ENCODE data around the gene ATN1. TPM values are rescaled to one million over a fixed set of nuclear protein-coding genes. Genes with fewer than 3 reads are reported as not detected.

ATN1 gene
- total RNA-seq, 5 donors from 2014 or later (not counting 1 experiment from before 2014, with no cell fraction given) = 34.7 to 44.3 (median 41.7) TPM

DNA sequence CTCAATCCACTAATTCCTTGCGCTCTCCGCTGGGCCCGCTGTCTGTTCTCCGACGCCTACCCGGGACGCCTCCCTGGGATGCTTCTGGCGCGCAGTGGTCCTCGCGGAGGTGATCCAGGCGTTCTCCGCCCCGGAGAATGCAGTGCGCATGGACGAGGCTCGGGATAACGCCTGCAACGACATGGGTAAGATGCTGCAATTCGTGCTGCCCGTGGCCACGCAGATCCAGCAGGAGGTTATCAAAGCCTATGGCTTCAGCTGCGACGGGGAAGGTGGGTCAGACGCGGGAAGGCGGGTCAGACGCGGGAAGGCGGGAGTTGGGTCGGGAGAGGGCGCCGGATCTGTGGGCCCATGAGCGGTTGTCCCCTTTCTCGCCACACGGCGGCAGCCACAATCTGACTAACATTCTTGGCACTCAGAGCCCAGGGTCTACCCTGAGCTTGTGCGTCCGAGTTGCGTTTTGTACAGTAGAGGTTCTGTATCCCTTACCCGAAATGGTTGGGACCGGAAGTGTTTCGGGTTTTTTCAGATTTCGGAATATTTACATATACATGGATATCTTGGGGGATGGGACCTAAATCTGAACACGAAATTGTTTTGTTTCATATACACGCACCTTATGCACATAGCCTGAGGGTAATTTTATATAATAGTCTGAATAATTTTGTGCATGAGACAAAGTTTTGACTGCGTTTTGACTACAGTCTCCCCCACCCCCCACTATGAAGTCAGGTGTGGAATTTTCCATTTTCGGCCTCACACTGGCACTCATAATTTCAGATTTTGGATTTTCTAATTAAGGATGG is 16.8 kb downstream of the ATN1 start:
- Histone ChIP-seq H3K27me3 (replicated peaks in 1 of 2; ENCODE audit: control insufficient read depth in 2 of 2, extremely low read depth in 1 of 2, insufficient read depth in 2 of 2, low read length in 1 of 2) (no peaks in the 10 kb centered on the region), H3K36me3 (ENCODE audit: control insufficient read depth in 2 of 2, extremely low read depth in 1 of 2, insufficient read depth in 1 of 2, low read length in 1 of 2) (peaks cover 0 to 7% of the 10 kb centered on the region in 2 donors), H3K9me3 (no peaks in the 10 kb centered on the region), H3K4me3 (ENCODE audit: control insufficient read depth in 1 of 2, extremely low read depth in 1 of 2, low read length in 1 of 2) (peak overlapping the region; percentile 81 to 89), H3K27ac (ENCODE audit: low read length) (peak overlapping the region; percentile 97), H3K4me1 (ENCODE audit: control insufficient read depth in 1 of 2, extremely low read depth in 1 of 2, insufficient read depth in 2 of 2, low read length in 2 of 2) (peaks cover 28 to 72% of the 10 kb centered on the region in 2 experiments)
- peak; percentile 74 to 93 (median 82) for DNase-seq
- Mint-ChIP-seq H3K36me3 (no peaks in the 10 kb centered on the region), H3K4me3 (peak overlapping the region; percentile 88 to 98 (median 91)), H3K27me3 (no peaks in the 10 kb centered on the region), H3K4me1 (peaks cover 63 to 69% (median 68%) of the 10 kb centered on the region in 3 donors), H3K27ac (peak overlapping the region; percentile 97 to 100), H3K9me3 (no peaks in the 10 kb centered on the region)
- POLR2A ChIA-PET = interaction anchor here (0.7 to 3.2 kb wide), 20 partner anchors 8 to 192 kb away, joined by 3 to 22 read pairs (median 6); partner anchors contain the start of genes CDCA3 (in 1 of the 2), MLF2 (in 1 of the 2), SPSB2 (in 1 of the 2) and USP5 (in 1 of the 2)
- CTCF ChIA-PET = interaction anchor here (0.6 to 8.2 kb wide), 17 partner anchors 14 to 210 kb away, joined by 3 to 126 read pairs (median 11); partner anchors contain the start of genes C1RL (in 1 of the 2), CDCA3 (in 1 of the 2), LPCAT3 (in 1 of the 2) and SPSB2 (in 1 of the 2)
- peak; percentile 53 to 69 (median 65) for ATAC-seq (replicated peaks in 1 of 4)
- WGBS (ENCODE audit: insufficient coverage) = under 1% methylated on average over 36 of the region's 48 CpGs

DNA sequence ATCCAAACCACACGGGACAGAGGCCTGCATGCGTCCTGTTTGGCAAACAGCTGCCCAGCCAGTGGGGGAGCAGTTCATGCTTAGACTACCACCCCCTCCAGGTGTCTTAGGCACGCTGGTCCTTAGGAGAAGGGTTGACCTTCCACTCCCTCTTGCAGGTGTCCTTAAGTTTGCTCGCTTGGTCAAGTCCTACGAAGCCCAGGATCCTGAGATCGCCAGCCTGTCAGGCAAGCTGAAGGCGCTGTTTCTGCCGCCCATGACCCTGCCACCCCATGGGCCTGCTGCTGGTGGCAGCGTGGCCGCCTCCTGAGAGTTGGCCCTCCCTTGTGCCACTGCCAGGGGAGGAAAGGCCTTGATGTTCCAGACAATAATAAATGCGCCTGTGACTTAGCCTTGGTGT is 17.9 kb downstream of the ATN1 start:
- DNase-seq = no peak
- Mint-ChIP-seq H3K27me3 (no peaks in the 10 kb centered on the region), H3K4me1 (peaks cover 73 to 78% (median 77%) of the 10 kb centered on the region in 3 donors), H3K9me3 (no peaks in the 10 kb centered on the region), H3K36me3 (no peaks in the 10 kb centered on the region), H3K4me3 (peak overlapping the region; percentile 88 to 98 (median 91)), H3K27ac (peak overlapping the region; percentile 97 to 100)
- ATAC-seq (replicated peaks in 1 of 4) = no peak
- Histone ChIP-seq H3K4me3 (ENCODE audit: control insufficient read depth in 1 of 2, extremely low read depth in 1 of 2, low read length in 1 of 2) (peak overlapping the region; percentile 58 to 81), H3K27ac (ENCODE audit: low read length) (peak overlapping the region; percentile 97), H3K4me1 (ENCODE audit: control insufficient read depth in 1 of 2, extremely low read depth in 1 of 2, insufficient read depth in 2 of 2, low read length in 2 of 2) (peaks cover 36 to 83% of the 10 kb centered on the region in 2 experiments), H3K9me3 (no peaks in the 10 kb centered on the region), H3K27me3 (replicated peaks in 1 of 2; ENCODE audit: control insufficient read depth in 2 of 2, extremely low read depth in 1 of 2, insufficient read depth in 2 of 2, low read length in 1 of 2) (no peaks in the 10 kb centered on the region), H3K36me3 (ENCODE audit: control insufficient read depth in 2 of 2, extremely low read depth in 1 of 2, insufficient read depth in 1 of 2, low read length in 1 of 2) (peaks cover 0 to 7% of the 10 kb centered on the region in 2 donors)
- CTCF ChIA-PET = interaction anchor here (0.6 to 8.2 kb wide), 11 partner anchors 9 to 163 kb away, joined by 3 to 126 read pairs (median 8); partner anchors contain the start of genes C1RL (in 1 of the 2) and LPCAT3 (in 1 of the 2)
- POLR2A ChIA-PET = interaction anchor here (0.8 to 3.2 kb wide), 4 partner anchors 11 to 40 kb away, joined by 3 to 22 read pairs (median 4); no protein-coding TSS in a partner anchor
- 87% methylated on average over 10 of the region's 11 CpGs for WGBS (ENCODE audit: insufficient coverage)

DNA sequence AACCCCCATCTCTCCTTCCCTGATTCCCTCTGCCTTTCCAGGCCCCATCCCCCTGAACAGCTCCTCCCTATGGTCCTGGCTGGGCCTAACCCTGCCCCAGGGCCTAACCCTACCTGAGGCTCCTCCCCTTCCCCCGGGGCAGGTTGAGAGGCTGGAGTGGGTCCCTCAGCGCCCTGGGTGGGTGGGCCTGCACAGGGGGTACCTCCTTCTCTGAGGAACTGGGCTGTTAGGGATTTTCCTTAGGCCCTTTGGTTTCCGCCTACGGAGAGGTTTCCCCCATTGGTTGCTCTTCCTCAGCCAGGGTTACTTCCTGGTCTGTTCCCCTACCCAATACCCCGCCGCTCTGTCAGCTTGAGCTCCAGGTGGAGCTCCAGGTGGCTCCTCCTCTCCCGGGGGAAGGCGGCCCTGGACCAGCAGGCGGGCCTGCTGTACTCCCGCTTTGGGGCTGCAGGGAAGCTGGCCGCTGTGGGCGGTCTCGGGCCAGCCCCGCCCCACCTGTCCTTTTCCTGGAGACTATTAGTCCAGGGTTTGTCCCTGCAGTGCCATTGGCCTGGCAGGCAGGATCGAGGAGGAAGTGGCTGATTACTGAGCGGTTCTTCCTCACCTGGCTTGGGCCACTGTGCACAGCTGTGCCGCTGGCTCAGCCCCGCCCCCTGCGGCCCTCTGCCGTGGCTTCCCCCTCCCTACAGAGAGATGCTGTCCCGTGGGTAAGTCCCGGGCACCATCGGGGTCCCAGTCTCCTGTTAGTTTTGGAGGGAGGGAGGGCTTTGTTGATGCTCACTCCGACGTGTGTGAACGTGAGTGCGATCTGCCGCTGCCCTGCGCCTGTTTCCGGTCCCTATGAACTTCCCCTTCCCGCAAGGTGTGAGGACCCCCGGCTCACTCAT is 18.5 kb downstream of the ATN1 start:
- Mint-ChIP-seq H3K36me3 (no peaks in the 10 kb centered on the region), H3K4me1 (peaks cover 78 to 82% (median 82%) of the 10 kb centered on the region in 3 donors), H3K9me3 (no peaks in the 10 kb centered on the region), H3K27ac (peak overlapping the region; percentile 97 to 100), H3K4me3 (peak overlapping the region; percentile 77 to 91 (median 88)), H3K27me3 (no peaks in the 10 kb centered on the region)
- ChIA-PET CTCF (interaction anchor here (0.5 to 8.2 kb wide), 9 partner anchors 13 to 412 kb away, joined by 3 to 126 read pairs (median 6); partner anchors contain the start of gene SPSB2 (in 1 of the 2)), POLR2A (interaction anchor here (0.5 to 3.2 kb wide), 4 partner anchors 11 to 41 kb away, joined by 3 to 22 read pairs (median 3); no protein-coding TSS in a partner anchor)
- WGBS (ENCODE audit: insufficient coverage) = 13% methylated on average over 19 of the region's 32 CpGs
- Histone ChIP-seq H3K27ac (ENCODE audit: low read length) (peak overlapping the region; percentile 97), H3K27me3 (replicated peaks in 1 of 2; ENCODE audit: control insufficient read depth in 2 of 2, extremely low read depth in 1 of 2, insufficient read depth in 2 of 2, low read length in 1 of 2) (no peaks in the 10 kb centered on the region), H3K4me3 (ENCODE audit: control insufficient read depth in 1 of 2, extremely low read depth in 1 of 2, low read length in 1 of 2) (peak overlapping the region; percentile 58 to 81), H3K36me3 (ENCODE audit: control insufficient read depth in 2 of 2, extremely low read depth in 1 of 2, insufficient read depth in 1 of 2, low read length in 1 of 2) (peaks cover 0 to 7% of the 10 kb centered on the region in 2 donors), H3K9me3 (no peaks in the 10 kb centered on the region), H3K4me1 (ENCODE audit: control insufficient read depth in 1 of 2, extremely low read depth in 1 of 2, insufficient read depth in 2 of 2, low read length in 2 of 2) (peaks cover 37 to 88% of the 10 kb centered on the region in 2 experiments)
- ATAC-seq (replicated peaks in 1 of 4) = peak; percentile 6 to 14 (median 11)
- peak in 21 of 35 experiments; percentile 31 to 76 (median 49) for DNase-seq

DNA sequence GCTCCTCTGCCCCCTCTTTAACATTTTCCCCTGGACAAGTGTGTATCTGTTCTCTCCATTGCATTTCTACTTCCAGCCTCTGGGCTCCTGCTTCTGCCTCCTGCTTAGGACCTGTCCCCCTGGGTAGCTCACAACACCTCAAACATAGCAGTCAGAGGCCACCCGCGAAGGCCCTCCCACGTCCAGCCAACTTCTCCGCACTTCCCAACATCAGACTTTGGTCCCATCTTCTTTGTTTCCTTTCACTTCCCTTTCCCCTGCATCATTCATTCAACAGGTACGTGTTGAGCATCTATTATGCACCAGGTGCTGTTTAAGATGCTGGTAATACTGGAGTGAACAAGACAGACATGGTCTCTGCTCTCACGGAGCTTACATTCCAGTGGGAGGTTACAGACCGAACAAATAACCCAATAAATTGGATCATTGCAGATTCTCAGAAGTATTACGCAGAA is 19.2 kb downstream of the ATN1 start:
- H3K27ac ChIP-seq (ENCODE audit: low read length) = peak overlapping the region; percentile 97
- Mint-ChIP-seq H3K4me3 (peak overlapping the region; percentile 77 to 91 (median 88)), H3K27me3 (no peaks in the 10 kb centered on the region), H3K4me1 (peaks cover 76 to 82% (median 82%) of the 10 kb centered on the region in 3 donors), H3K36me3 (no peaks in the 10 kb centered on the region), H3K9me3 (no peaks in the 10 kb centered on the region), H3K27ac (peak overlapping the region; percentile 97 to 100)
- H3K4me3 ChIP-seq (ENCODE audit: control insufficient read depth in 1 of 2, extremely low read depth in 1 of 2, low read length in 1 of 2) = peak overlapping the region; percentile 58 to 81
- H3K4me1 ChIP-seq (ENCODE audit: control insufficient read depth in 1 of 2, extremely low read depth in 1 of 2, insufficient read depth in 2 of 2, low read length in 2 of 2) = peaks cover 37 to 88% of the 10 kb centered on the region in 2 experiments
- no peaks in the 10 kb centered on the region for H3K9me3 ChIP-seq
- no peaks in the 10 kb centered on the region for H3K27me3 ChIP-seq (replicated peaks in 1 of 2; ENCODE audit: control insufficient read depth in 2 of 2, extremely low read depth in 1 of 2, insufficient read depth in 2 of 2, low read length in 1 of 2)
- POLR2A ChIA-PET = interaction anchor here (0.5 to 1.0 kb wide), 2 partner anchors 10 kb away, joined by 3 to 4 read pairs; no protein-coding TSS in a partner anchor
- H3K36me3 ChIP-seq (ENCODE audit: control insufficient read depth in 2 of 2, extremely low read depth in 1 of 2, insufficient read depth in 1 of 2, low read length in 1 of 2) = peaks cover 0 to 7% of the 10 kb centered on the region in 2 donors
- CTCF ChIA-PET = interaction anchor here (0.9 to 8.2 kb wide), 7 partner anchors 13 to 162 kb away, joined by 3 to 126 read pairs (median 7); partner anchors contain the start of genes C1RL (in 1 of the 2) and SPSB2 (in 1 of the 2)
- 36% methylated on average over 5 of the region's 8 CpGs for WGBS (ENCODE audit: insufficient coverage)
- DNase-seq = no peak
- ATAC-seq (replicated peaks in 1 of 4) = no peak

DNA sequence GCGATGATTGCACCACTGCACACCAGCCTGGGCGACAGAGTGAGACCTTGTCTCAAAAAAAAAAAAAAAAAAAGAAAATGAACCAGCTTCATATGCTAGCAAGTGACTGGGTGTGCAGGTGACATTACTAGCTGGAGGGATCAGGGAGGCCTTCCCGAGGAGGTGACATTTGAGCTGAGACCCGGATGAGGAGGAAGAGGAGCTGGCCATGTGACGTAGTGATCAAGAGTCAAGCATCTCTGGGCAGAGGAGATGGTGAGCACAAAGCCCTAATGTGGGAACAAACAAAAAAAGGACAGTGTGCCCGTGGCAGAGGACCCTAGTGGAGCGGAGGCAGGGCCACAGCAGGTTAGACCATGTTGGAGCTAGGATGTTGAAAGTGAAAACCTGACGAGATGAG is 19.9 kb downstream of the ATN1 start:
- Histone ChIP-seq H3K27me3 (replicated peaks in 1 of 2; ENCODE audit: control insufficient read depth in 2 of 2, extremely low read depth in 1 of 2, insufficient read depth in 2 of 2, low read length in 1 of 2) (no peaks in the 10 kb centered on the region), H3K4me1 (ENCODE audit: control insufficient read depth in 1 of 2, extremely low read depth in 1 of 2, insufficient read depth in 2 of 2, low read length in 2 of 2) (peaks cover 37 to 84% of the 10 kb centered on the region in 2 experiments), H3K9me3 (no peaks in the 10 kb centered on the region), H3K4me3 (ENCODE audit: control insufficient read depth in 1 of 2, extremely low read depth in 1 of 2, low read length in 1 of 2) (no peak overlapping the region), H3K27ac (ENCODE audit: low read length) (peak overlapping the region; percentile 97), H3K36me3 (ENCODE audit: control insufficient read depth in 2 of 2, extremely low read depth in 1 of 2, insufficient read depth in 1 of 2, low read length in 1 of 2) (peaks cover 0 to 7% of the 10 kb centered on the region in 2 donors)
- Mint-ChIP-seq H3K9me3 (no peaks in the 10 kb centered on the region), H3K27ac (peak overlapping the region; percentile 97 to 100), H3K4me1 (peaks cover 71 to 88% (median 78%) of the 10 kb centered on the region in 3 donors), H3K27me3 (no peaks in the 10 kb centered on the region), H3K4me3 (peak overlapping the region; percentile 4 to 88 (median 43)), H3K36me3 (no peaks in the 10 kb centered on the region)
- no peak for DNase-seq
- WGBS (ENCODE audit: insufficient coverage) = 85% methylated on average over 5 of the region's 8 CpGs
- no peak for ATAC-seq (replicated peaks in 1 of 4)
- ChIA-PET CTCF (interaction anchor here (0.5 to 8.2 kb wide), 10 partner anchors 8 to 161 kb away, joined by 3 to 126 read pairs (median 6); partner anchors contain the start of gene C1RL (in 1 of the 2)), POLR2A (interaction anchor here in 1 of 2 donors (0.5 to 1.0 kb wide), 4 partner anchors 10 to 82 kb away, joined by 3 to 5 read pairs (median 4); no protein-coding TSS in a partner anchor)
